ENCODE data around the gene OR8S1.

GRCh38 chr12:48486261-48486660, 39.2 kb upstream of the OR8S1 start:
- TF ChIP-seq EZH2phosphoT487 (IDR thresholded peaks at IDR 0.05; ENCODE audit: insufficient read depth, low read depth) = no peak
- TF ChIP-seq EZH2 (IDR thresholded peaks at IDR 0.05; ENCODE audit: insufficient read depth, poor library complexity, severe bottlenecking) = no peak
